Measurements from ENCODE around the gene ANGPTL2. TPM values are rescaled to one million over a fixed set of nuclear protein-coding genes. Genes with fewer than 3 reads are reported as not detected.

Gene ANGPTL2
- total and polyA plus RNA-seq, 12 donors: 3.0 to 32.6 (median 11.4) TPM

- 91 to 96% (median 94%) methylated on average over 5 of the region's 5 CpGs for WGBS, 4 donors
- DNase-seq: no peak
- Histone ChIP-seq H3K27ac (no peak overlapping the region), H3K4me3 (no peak overlapping the region), H3K36me3 (replicated peaks in 1 of 2) (no peaks in the 10 kb centered on the region), H3K4me1 (replicated peaks in 1 of 2) (no peaks in the 10 kb centered on the region), H3K9me3 (replicated peaks in 1 of 3) (no peaks in the 10 kb centered on the region), H3K27me3 (no peaks in the 10 kb centered on the region)
- TF ChIP-seq CTCF (IDR thresholded peaks at IDR 0.05): no peak
- intact Hi-C loops (cut with DNase I): no loop called here
Measured at GRCh38 chr9:127114606-127115005, 7.8 kb downstream of the ANGPTL2 start.

GRCh38 chr9:127113191-127113972 is 9.1 kb downstream of the ANGPTL2 start:
- Histone ChIP-seq H3K4me3 (no peak overlapping the region), H3K27ac (no peak overlapping the region)
- 81 to 88% (median 83%) methylated on average over 10 of the region's 10 CpGs for WGBS, 4 donors

GRCh38 chr9:127112735-127113161 is 9.7 kb downstream of the ANGPTL2 start:
- intact Hi-C loops (cut with DNase I): no loop called here
- H3K27ac ChIP-seq: no peak overlapping the region
- DNase-seq: no peak

More at GRCh38 chr9:127113191-127113972, 9.1 kb downstream of the ANGPTL2 start:
- TF ChIP-seq POLR2A (IDR thresholded peaks at IDR 0.05) (no peak), CTCF (IDR thresholded peaks at IDR 0.05) (no peak)
- DNase-seq: no peak
- Histone ChIP-seq H3K9me3 (replicated peaks in 1 of 3) (no peaks in the 10 kb centered on the region), H3K36me3 (replicated peaks in 1 of 2) (no peaks in the 10 kb centered on the region), H3K4me1 (replicated peaks in 1 of 2) (no peaks in the 10 kb centered on the region), H3K27me3 (no peaks in the 10 kb centered on the region)
- intact Hi-C loops (cut with DNase I): no loop called here

GRCh38 chr9:127112056-127112455 is 10.4 kb downstream of the ANGPTL2 start:
- intact Hi-C loops (cut with DNase I): no loop called here
- no peaks in the 10 kb centered on the region for H3K9me3 ChIP-seq (replicated peaks in 1 of 3)
- no peaks in the 10 kb centered on the region for H3K4me1 ChIP-seq (replicated peaks in 1 of 2)

More at GRCh38 chr9:127112735-127113161, 9.7 kb downstream of the ANGPTL2 start:
- Histone ChIP-seq H3K36me3 (replicated peaks in 1 of 2) (no peaks in the 10 kb centered on the region), H3K9me3 (replicated peaks in 1 of 3) (no peaks in the 10 kb centered on the region), H3K27me3 (no peaks in the 10 kb centered on the region), H3K4me1 (replicated peaks in 1 of 2) (no peaks in the 10 kb centered on the region), H3K4me3 (no peak overlapping the region)
- TF ChIP-seq POLR2A (IDR thresholded peaks at IDR 0.05) (no peak), CTCF (IDR thresholded peaks at IDR 0.05) (no peak)
- 86 to 97% (median 93%) methylated on average over 3 of the region's 3 CpGs for WGBS, 4 donors

More at GRCh38 chr9:127112056-127112455, 10.4 kb downstream of the ANGPTL2 start:
- Histone ChIP-seq H3K27ac (no peak overlapping the region), H3K36me3 (replicated peaks in 1 of 2) (no peaks in the 10 kb centered on the region), H3K27me3 (no peaks in the 10 kb centered on the region), H3K4me3 (no peak overlapping the region)
- TF ChIP-seq POLR2A (IDR thresholded peaks at IDR 0.05): no peak
- TF ChIP-seq CTCF (IDR thresholded peaks at IDR 0.05): no peak
- WGBS, 4 donors: 40 to 83% (median 65%) methylated on average over 1 to 7 of the region's 7 CpGs
- peak in 1 of 7 donors; percentile 18 for DNase-seq
